NCI-H1417 (cell line): ENCODE data around the gene EFCAB9.
A peak's percentile ranks its signal among the peaks of the same experiment; 100 is the strongest.

Experiments used
- DNase-seq, 3 experiments: peaks; one replicate each; lab custom pipeline; 2025; lab: John Stamatoyannopoulos, UW

EFCAB9 gene

GRCh38 chr5:172166030-172166826 lies 27.7 kb upstream of the EFCAB9 start:
- no peak for DNase-seq

GRCh38 chr5:172167895-172168294 lies 26.1 kb upstream of the EFCAB9 start:
- peak in 1 of 3 experiments; percentile 22 for DNase-seq

GRCh38 chr5:172168311-172168710 lies 25.7 kb upstream of the EFCAB9 start:
- no peak for DNase-seq

- DNase-seq, result no peak
Measured at GRCh38 chr5:172169216-172169615, 24.8 kb upstream of the EFCAB9 start.

- DNase-seq, result no peak
Measured at GRCh38 chr5:172170251-172170701, 23.7 kb upstream of the EFCAB9 start.

GRCh38 chr5:172171118-172171517 lies 22.9 kb upstream of the EFCAB9 start:
- no peak for DNase-seq

- no peak for DNase-seq
Measured at GRCh38 chr5:172172912-172173563, 20.9 kb upstream of the EFCAB9 start.

- no peak for DNase-seq
Measured at GRCh38 chr5:172173564-172174153, 20.3 kb upstream of the EFCAB9 start.

GRCh38 chr5:172175263-172175719 lies 18.7 kb upstream of the EFCAB9 start:
- no peak for DNase-seq

GRCh38 chr5:172177176-172177575 lies 16.8 kb upstream of the EFCAB9 start:
- DNase-seq, result no peak

GRCh38 chr5:172178301-172178987 lies 15.5 kb upstream of the EFCAB9 start:
- DNase-seq, result no peak

- DNase-seq, result no peak
Measured at GRCh38 chr5:172178991-172179989, 14.7 kb upstream of the EFCAB9 start.

- no peak for DNase-seq
Measured at GRCh38 chr5:172180936-172181335, 13.0 kb upstream of the EFCAB9 start.

- DNase-seq, result no peak
Measured at GRCh38 chr5:172182291-172182690, 11.7 kb upstream of the EFCAB9 start.

- DNase-seq, result no peak
Measured at GRCh38 chr5:172183881-172184280, 10.1 kb upstream of the EFCAB9 start.

- DNase-seq, result no peak
Measured at GRCh38 chr5:172185096-172185461, 8.9 kb upstream of the EFCAB9 start.

GRCh38 chr5:172186114-172186695 lies 7.8 kb upstream of the EFCAB9 start:
- DNase-seq, result no peak

- DNase-seq, result peak; percentile 2 to 56 (median 46)
Measured at GRCh38 chr5:172187118-172188032, 6.6 kb upstream of the EFCAB9 start.

- peak; percentile 78 to 89 (median 88) for DNase-seq
Measured at GRCh38 chr5:172188033-172188892, 5.7 kb upstream of the EFCAB9 start, which contains the start of gene STK10. STK10 (minus strand) TSS chr5:172188224; CDS start chr5:172188042, 182 bp downstream.
